Measurements from ENCODE around the gene LUZP2.

DNA sequence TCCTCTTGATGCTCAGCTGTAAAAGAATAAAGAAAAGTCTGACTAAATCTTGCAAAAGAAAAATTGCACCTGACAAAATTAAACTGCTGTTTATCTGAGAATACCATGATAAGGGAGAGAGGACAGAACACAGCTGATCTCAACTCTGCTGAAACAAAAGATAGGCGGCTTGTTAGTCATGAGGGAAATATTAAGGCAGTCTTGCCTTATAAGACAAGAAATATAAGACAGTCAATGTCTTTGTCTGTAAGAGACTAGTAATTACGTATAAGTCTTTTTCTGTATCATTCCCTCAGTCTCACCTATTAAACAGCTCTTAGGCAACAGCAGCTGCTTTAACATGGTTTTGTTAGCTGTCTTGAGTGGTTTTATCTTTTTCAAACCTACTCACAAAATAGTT lies 296.6 kb downstream of the LUZP2 start:
- no peak for TF ChIP-seq EZH2phosphoT487 (conservative IDR thresholded peaks at IDR 0.05; ENCODE audit: low read length)
- TF ChIP-seq, protein P1, sequence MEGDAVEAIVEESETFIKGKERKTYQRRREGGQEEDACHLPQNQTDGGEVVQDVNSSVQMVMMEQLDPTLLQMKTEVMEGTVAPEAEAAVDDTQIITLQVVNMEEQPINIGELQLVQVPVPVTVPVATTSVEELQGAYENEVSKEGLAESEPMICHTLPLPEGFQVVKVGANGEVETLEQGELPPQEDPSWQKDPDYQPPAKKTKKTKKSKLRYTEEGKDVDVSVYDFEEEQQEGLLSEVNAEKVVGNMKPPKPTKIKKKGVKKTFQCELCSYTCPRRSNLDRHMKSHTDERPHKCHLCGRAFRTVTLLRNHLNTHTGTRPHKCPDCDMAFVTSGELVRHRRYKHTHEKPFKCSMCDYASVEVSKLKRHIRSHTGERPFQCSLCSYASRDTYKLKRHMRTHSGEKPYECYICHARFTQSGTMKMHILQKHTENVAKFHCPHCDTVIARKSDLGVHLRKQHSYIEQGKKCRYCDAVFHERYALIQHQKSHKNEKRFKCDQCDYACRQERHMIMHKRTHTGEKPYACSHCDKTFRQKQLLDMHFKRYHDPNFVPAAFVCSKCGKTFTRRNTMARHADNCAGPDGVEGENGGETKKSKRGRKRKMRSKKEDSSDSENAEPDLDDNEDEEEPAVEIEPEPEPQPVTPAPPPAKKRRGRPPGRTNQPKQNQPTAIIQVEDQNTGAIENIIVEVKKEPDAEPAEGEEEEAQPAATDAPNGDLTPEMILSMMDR (IDR thresholded peaks at IDR 0.05; ENCODE audit: insufficient read depth, low read length, poor library complexity, severe bottlenecking): no peak
